PC-9 (cell line): ENCODE results near the gene LRRC14B. TPM values are rescaled to one million over a fixed set of nuclear protein-coding genes. Genes with fewer than 3 reads are reported as not detected.

ENCODE experiments used
- BruUV-seq: library from RNA; stranded (reverse); fragments of 400-500 nt; replicated peaks from 2 replicates; lab custom pipeline; 2021; lab: Mats Ljungman, UMichigan
- CTCF ChIA-PET: fragments of 300-600 bp; sonication (Branson Sonifier 250); formaldehyde crosslinking; loops from one replicate; lab custom pipeline; 2022; ENCODE audit warnings: antibody characterized with exemption; lab: Charles Lee
- POLR2A ChIA-PET: fragments of 300-600 bp; sonication (Branson Sonifier 250); formaldehyde crosslinking; loops from one replicate; lab custom pipeline; 2022; ENCODE audit warnings: antibody characterized with exemption; ENCODE audit not compliant: unreplicated experiment; lab: Charles Lee
- DNase-seq, 2 experiments: peaks; one replicate each; pipeline versions ENCODE4 v3.0.0 to v3.0.0-alpha.2; 2015 to 2022; ENCODE audit warnings: mixed read lengths in 1 of 2
- H2AFZ ChIP-seq: fragments of 200-600 bp; sonication (generic); 2 replicates; pipeline ENCODE4 v1.8.1; 2017; ENCODE audit warnings: antibody characterized with exemption
- H3F3A ChIP-seq: fragments of 200-600 bp; sonication (generic); 2 replicates; pipeline ENCODE4 v1.8.1; 2017; ENCODE audit warnings: antibody characterized with exemption, mild to moderate bottlenecking, low read depth; ENCODE audit not compliant: insufficient read depth
- H3K27ac ChIP-seq: fragments of 200-600 bp; sonication (generic); 2 replicates; pipeline ENCODE4 v1.6.1; 2016; ENCODE audit warnings: mixed run types
- H3K27me3 ChIP-seq: fragments of 200-600 bp; sonication (generic); 2 replicates; pipeline ENCODE4 v1.6.1; 2016; ENCODE audit warnings: low read depth, mixed run types; ENCODE audit not compliant: insufficient read depth
- H3K36me3 ChIP-seq: fragments of 200-600 bp; sonication (generic); 2 replicates; pipeline ENCODE4 v1.6.1; 2016; ENCODE audit warnings: low read depth, mixed run types
- H3K4me1 ChIP-seq: fragments of 200-600 bp; sonication (generic); replicated peaks from 2 replicates; pipeline ENCODE4 v1.6.1; 2016; ENCODE audit warnings: mixed run types; ENCODE audit not compliant: insufficient read depth
- H3K4me2 ChIP-seq: fragments of 200-600 bp; sonication (generic); 2 replicates; pipeline ENCODE4 v1.6.1; 2017; ENCODE audit warnings: mixed run types
- H3K4me3 ChIP-seq: fragments of 200-600 bp; sonication (generic); 2 replicates; pipeline ENCODE4 v1.6.1; 2016; ENCODE audit warnings: mixed run types
- H3K79me2 ChIP-seq: fragments of 200-600 bp; sonication (generic); 2 replicates; pipeline ENCODE4 v1.6.1; 2017; ENCODE audit warnings: low read depth, mixed run types
- H3K9me2 ChIP-seq: fragments of 200-600 bp; sonication (generic); 2 replicates; pipeline ENCODE4 v1.8.1; 2017; ENCODE audit warnings: mild to moderate bottlenecking; ENCODE audit not compliant: insufficient read depth
- H3K9me3 ChIP-seq: fragments of 200-600 bp; sonication (generic); 2 replicates; pipeline ENCODE4 v1.8.1; 2016; ENCODE audit warnings: low read depth; ENCODE audit not compliant: insufficient read depth
- H4K20me1 ChIP-seq: fragments of 200-600 bp; sonication (generic); 2 replicates; pipeline ENCODE4 v1.8.1; 2017; ENCODE audit not compliant: insufficient read depth
- EZH2 ChIP-seq: fragments of 200-600 bp; sonication (generic); IDR thresholded peaks from 2 replicates; pipeline ENCODE4 v1.8.0; 2017; ENCODE audit warnings: antibody characterized with exemption, low read depth
- intact Hi-C: fragments of 100-400 bp; cut with micrococcal nuclease; formaldehyde crosslinking; loops from one replicate; pipeline ENCODE4 v1.10.0; 2022; ENCODE audit not compliant: unreplicated experiment
- total RNA-seq: library from RNA; stranded (reverse); gene quantifications from 2 replicates; pipeline ENCODE4 v1.2.3, GENCODE V29; 2021
- TF ChIP-seq, protein P1 (sequence below): fragments of 200-600 bp; sonication (generic); conservative IDR thresholded peaks from 2 replicates; pipeline ENCODE4 v1.6.1; 2017; ENCODE audit warnings: mixed run types, antibody characterized with exemption, mild to moderate bottlenecking, moderate library complexity

LRRC14B gene
- total RNA-seq, 1 experiment from 2014 or later = not detected

DNA sequence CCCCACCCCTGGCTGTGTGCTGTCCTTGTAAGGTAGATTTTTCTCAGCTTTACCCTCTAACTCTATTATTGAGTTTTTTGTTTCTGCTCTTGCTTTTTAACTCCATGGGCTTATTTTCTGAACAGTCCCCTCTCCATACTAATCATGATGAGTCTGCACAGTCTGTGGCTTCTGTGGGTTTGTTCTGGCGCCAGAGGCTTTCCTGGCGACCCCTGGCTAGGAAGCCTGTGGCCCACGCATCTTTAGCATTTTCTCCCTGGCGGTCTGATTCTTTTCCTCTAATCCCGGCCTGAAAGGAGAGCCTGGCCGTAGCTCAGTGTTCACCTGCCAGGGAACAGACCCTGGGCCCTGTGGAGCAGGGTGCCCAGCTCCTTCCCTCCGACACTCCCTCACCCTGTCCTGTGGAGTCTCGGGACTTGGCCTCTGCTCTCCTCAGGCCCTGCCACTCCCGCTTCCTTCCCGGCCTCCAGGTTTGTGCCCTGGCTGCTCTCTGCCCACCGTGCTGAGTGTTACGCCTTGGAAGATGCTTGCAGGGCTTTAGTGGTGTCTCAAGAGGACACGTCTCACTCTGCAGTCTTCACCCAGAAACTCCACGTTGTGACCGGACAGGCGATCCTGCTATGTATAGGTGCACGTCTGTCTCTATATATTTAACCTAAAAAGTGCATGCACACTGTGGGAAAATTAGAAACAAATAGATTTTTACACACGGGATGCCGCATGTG, 31.7 kb upstream of the LRRC14B start:
- Histone ChIP-seq H3K79me2 (no peaks in the 10 kb centered on the region), H2AFZ (no peak overlapping the region), H3K36me3 (no peaks in the 10 kb centered on the region), H3K4me2 (no peak overlapping the region), H3K9me2 (no peaks in the 10 kb centered on the region), H3F3A (peaks cover 8% of the 10 kb centered on the region; the same call in 1 of the 2 replicates), H3K27ac (no peak overlapping the region), H4K20me1 (no peaks in the 10 kb centered on the region; the same call in 1 of the 2 replicates), H3K27me3 (peaks cover 91% of the 10 kb centered on the region), H3K4me3 (no peak overlapping the region), H3K9me3 (no peaks in the 10 kb centered on the region), H3K4me1 (no peaks in the 10 kb centered on the region)
- POLR2A ChIA-PET = no interaction called here
- TF ChIP-seq EZH2 = no peak; the same call in none of the 2 replicates
- TF ChIP-seq, protein P1, sequence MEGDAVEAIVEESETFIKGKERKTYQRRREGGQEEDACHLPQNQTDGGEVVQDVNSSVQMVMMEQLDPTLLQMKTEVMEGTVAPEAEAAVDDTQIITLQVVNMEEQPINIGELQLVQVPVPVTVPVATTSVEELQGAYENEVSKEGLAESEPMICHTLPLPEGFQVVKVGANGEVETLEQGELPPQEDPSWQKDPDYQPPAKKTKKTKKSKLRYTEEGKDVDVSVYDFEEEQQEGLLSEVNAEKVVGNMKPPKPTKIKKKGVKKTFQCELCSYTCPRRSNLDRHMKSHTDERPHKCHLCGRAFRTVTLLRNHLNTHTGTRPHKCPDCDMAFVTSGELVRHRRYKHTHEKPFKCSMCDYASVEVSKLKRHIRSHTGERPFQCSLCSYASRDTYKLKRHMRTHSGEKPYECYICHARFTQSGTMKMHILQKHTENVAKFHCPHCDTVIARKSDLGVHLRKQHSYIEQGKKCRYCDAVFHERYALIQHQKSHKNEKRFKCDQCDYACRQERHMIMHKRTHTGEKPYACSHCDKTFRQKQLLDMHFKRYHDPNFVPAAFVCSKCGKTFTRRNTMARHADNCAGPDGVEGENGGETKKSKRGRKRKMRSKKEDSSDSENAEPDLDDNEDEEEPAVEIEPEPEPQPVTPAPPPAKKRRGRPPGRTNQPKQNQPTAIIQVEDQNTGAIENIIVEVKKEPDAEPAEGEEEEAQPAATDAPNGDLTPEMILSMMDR = no peak
- no peak for DNase-seq
- no TSS peak for BruUV-seq
- CTCF ChIA-PET = no interaction called here
- intact Hi-C loops = no loop called here

DNA sequence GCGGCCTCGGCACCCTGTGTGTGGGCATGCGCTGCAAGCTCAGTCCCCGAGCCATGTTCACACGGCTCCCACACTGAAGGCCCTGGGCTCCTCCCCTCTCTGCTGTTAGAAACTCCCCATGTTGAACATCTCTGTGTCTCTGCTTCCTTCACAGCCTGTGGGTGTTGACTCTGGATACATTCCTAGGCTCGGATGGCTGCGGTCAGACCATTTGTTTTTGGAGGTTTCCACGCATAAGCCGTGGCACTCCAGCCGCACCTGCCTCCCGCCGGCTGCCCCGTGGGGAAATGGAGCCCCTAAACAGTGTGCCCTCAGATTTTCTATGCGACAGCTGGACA, 31.2 kb upstream of the LRRC14B start:
- Histone ChIP-seq H3K9me2 (no peaks in the 10 kb centered on the region), H3K27ac (no peak overlapping the region), H3K36me3 (no peaks in the 10 kb centered on the region), H3F3A (peaks cover 10% of the 10 kb centered on the region; the same call in 1 of the 2 replicates), H3K4me1 (no peaks in the 10 kb centered on the region), H3K4me2 (no peak overlapping the region), H3K4me3 (no peak overlapping the region), H3K9me3 (no peaks in the 10 kb centered on the region), H3K27me3 (peaks cover 85% of the 10 kb centered on the region), H4K20me1 (no peaks in the 10 kb centered on the region; the same call in 1 of the 2 replicates), H2AFZ (no peak overlapping the region), H3K79me2 (no peaks in the 10 kb centered on the region)
- intact Hi-C loops = no loop called here
- no peak for DNase-seq
- no TSS peak for BruUV-seq
- ChIA-PET POLR2A (no interaction called here), CTCF (no interaction called here)
- TF ChIP-seq EZH2 = no peak; the same call in 1 of the 2 replicates
- TF ChIP-seq, protein P1 = no peak

DNA sequence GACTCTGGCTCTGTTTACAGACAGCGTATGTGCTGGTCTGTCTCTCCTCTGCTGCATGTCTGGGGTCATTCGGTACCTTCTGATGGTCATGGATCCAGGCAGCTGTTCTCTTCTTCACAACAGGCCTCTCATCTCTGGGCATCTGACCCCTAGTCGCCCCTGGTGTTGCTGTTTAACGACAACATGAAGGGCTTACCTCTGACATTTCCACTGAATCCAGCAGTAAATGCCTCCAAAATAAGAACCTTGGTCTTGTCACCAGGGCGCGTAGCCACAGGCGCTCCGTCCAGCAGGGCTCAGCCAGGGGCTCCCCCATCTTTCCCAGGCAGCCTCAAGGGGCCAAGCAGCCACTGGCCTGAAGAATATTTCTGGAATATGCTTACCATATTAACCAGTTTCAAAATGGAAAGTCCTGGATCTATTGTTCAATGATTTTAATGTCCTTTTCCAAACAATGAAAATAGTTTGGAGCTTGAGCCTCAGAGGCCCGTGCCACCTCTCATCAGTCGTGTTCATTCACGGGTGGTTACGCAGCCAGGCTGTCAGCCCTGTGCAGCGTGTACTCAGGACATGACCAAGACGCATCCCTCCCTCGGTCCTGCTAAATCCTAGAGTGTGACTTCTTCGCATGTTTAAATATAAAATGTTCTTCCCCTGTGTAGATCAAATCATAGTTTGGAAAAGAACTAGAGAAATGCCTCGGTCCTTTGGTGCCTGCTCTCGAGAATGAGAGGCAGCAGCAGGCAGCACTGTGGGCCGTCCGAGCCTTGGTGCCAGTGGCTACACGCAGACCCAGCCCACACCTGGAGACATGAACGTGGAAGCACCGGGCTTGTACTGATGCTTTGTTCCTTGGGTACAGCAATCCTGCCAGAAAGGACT, 30.1 kb upstream of the LRRC14B start:
- H3K27ac ChIP-seq = no peak overlapping the region
- peaks cover 10% of the 10 kb centered on the region; the same call in 1 of the 2 replicates for H3F3A ChIP-seq
- H4K20me1 ChIP-seq = no peaks in the 10 kb centered on the region; the same call in 1 of the 2 replicates
- no peak for DNase-seq
- ChIA-PET POLR2A (no interaction called here), CTCF (no interaction called here)
- no peaks in the 10 kb centered on the region for H3K4me1 ChIP-seq
- H3K36me3 ChIP-seq = no peaks in the 10 kb centered on the region
- H2AFZ ChIP-seq = no peak overlapping the region
- intact Hi-C loops = no loop called here
- peaks cover 75% of the 10 kb centered on the region for H3K27me3 ChIP-seq
- H3K9me3 ChIP-seq = no peaks in the 10 kb centered on the region
- H3K4me3 ChIP-seq = no peak overlapping the region
- no peaks in the 10 kb centered on the region for H3K79me2 ChIP-seq
- no peak overlapping the region for H3K4me2 ChIP-seq
- no peak for TF ChIP-seq EZH2
- TF ChIP-seq, protein P1 = no peak
- H3K9me2 ChIP-seq = no peaks in the 10 kb centered on the region
- no TSS peak for BruUV-seq
